ENCODE data around the gene NXPH2. TPM values are rescaled to one million over a fixed set of nuclear protein-coding genes. Genes with fewer than 3 reads are reported as not detected.

Gene NXPH2
- total RNA-seq, 1 experiment from 2014 or later = 0.94 TPM

GRCh38 chr2:138658187-138658894 lies 121.8 kb downstream of the NXPH2 start:
- Mint-ChIP-seq H3K36me3 (no peaks in the 10 kb centered on the region), H3K27ac (no peak overlapping the region), H3K4me1 (no peaks in the 10 kb centered on the region), H3K27me3 (ENCODE audit: low read depth) (peaks cover 4% of the 10 kb centered on the region; the same call in 1 of the 2 replicates), H3K4me3 (no peak overlapping the region), H3K9me3 (no peaks in the 10 kb centered on the region)
- ATAC-seq (peak; percentile 32; the same call in 1 of the 2 replicates), DNase-seq (ENCODE audit: low spot score) (no peak)
- CTCF ChIA-PET = no interaction called here
- TF ChIP-seq ZNF121 (CRISPR knock-in tag; IDR thresholded peaks at IDR 0.05) (no peak), AFF4 (CRISPR knock-in tag; IDR thresholded peaks at IDR 0.05; ENCODE audit: borderline replicate concordance) (no peak), MYBL2 (CRISPR knock-in tag; IDR thresholded peaks at IDR 0.05) (no peak), ERG (CRISPR knock-in tag; IDR thresholded peaks at IDR 0.05) (no peak), FOXP1 (CRISPR knock-in tag; IDR thresholded peaks at IDR 0.05; ENCODE audit: borderline replicate concordance) (no peak), ZBTB43 (CRISPR knock-in tag; IDR thresholded peaks at IDR 0.05) (no peak), CREB1 (CRISPR knock-in tag; IDR thresholded peaks at IDR 0.05) (no peak), TCF7 (CRISPR knock-in tag; IDR thresholded peaks at IDR 0.05; ENCODE audit: low read depth) (no peak), HMGA2 (CRISPR knock-in tag; IDR thresholded peaks at IDR 0.05) (no peak), GABPB1 (CRISPR knock-in tag; IDR thresholded peaks at IDR 0.05) (no peak), RORB (CRISPR knock-in tag; IDR thresholded peaks at IDR 0.05) (no peak), ETV6 (CRISPR knock-in tag; IDR thresholded peaks at IDR 0.05) (no peak), ATF1 (CRISPR knock-in tag; IDR thresholded peaks at IDR 0.05) (no peak), ZNF512 (CRISPR knock-in tag; IDR thresholded peaks at IDR 0.05; ENCODE audit: borderline replicate concordance) (no peak), NR3C1 (CRISPR knock-in tag; conservative IDR thresholded peaks at IDR 0.05; ENCODE audit: low read depth) (no peak), NR2C2 (CRISPR knock-in tag; IDR thresholded peaks at IDR 0.05) (no peak), PREB (CRISPR knock-in tag; IDR thresholded peaks at IDR 0.05; ENCODE audit: borderline replicate concordance) (no peak)
- POLR2A ChIA-PET = no interaction called here

All from WTC11 (cell line).